B cell (primary cell): ENCODE data around the gene TSSK2. TPM values are rescaled to one million over a fixed set of nuclear protein-coding genes. Genes with fewer than 3 reads are reported as not detected.

Source experiments
- ATAC-seq: fragments of 200-7000 bp; cut with Tn5 transposase; one replicate; pipeline ENCODE4 v1.10.0; 2021; ENCODE audit warnings: low read depth, mild to moderate bottlenecking, moderate number of reproducible peaks, moderate library complexity
- CTCF ChIA-PET: fragments of 350-600 bp; sonication (Branson Sonifier 250); formaldehyde crosslinking; loops from one replicate; lab custom pipeline; 2021; ENCODE audit warnings: antibody characterized with exemption, inconsistent platforms; lab: Charles Lee
- POLR2A ChIA-PET: fragments of 350-600 bp; sonication (Branson Sonifier 250); formaldehyde crosslinking; loops from one replicate; lab custom pipeline; 2021; ENCODE audit warnings: antibody characterized with exemption; lab: Charles Lee
- DNase-seq: peaks from one replicate; pipeline ENCODE4 v3.0.0; 2013
- H2AFZ ChIP-seq: 2 replicates; pipeline ENCODE4 v1.6.1; 2012; ENCODE audit warnings: mild to moderate bottlenecking, low read depth, low read length; ENCODE audit not compliant: insufficient read depth, poor library complexity, severe bottlenecking
- H3K27ac ChIP-seq, 2 donors: 1 replicate in 1 of 2; 2 replicates in 1 of 2; pipeline ENCODE4 v1.5.1; 2012 to 2013; ENCODE audit warnings: low read length in 2 of 2, mild to moderate bottlenecking in 2 of 2, moderate library complexity in 1 of 2
- H3K27me3 ChIP-seq, 4 experiments: fragments of 200-600 bp in 1 of 4; sonication (generic) in 1 of 4; replicated peaks in 1 of 4; 1 replicate in 2 of 4; 2 replicates in 2 of 4; pipeline versions ENCODE4 v1.6.1 to v1.7.0; 2013 to 2016; ENCODE audit warnings: low read length in 3 of 4, mild to moderate bottlenecking in 2 of 4, mixed read lengths in 1 of 4, moderate library complexity in 1 of 4; ENCODE audit not compliant: insufficient read depth in 4 of 4, control insufficient read depth in 3 of 4; ENCODE audit errors: control extremely low read depth in 1 of 4
- H3K36me3 ChIP-seq, 2 experiments: replicated peaks in 1 of 2; 1 replicate in 1 of 2; 2 replicates in 1 of 2; pipeline versions ENCODE4 v1.6.1 to v1.7.1; 2013; ENCODE audit warnings: low read length in 1 of 2; ENCODE audit not compliant: insufficient read depth in 2 of 2, control insufficient read depth in 1 of 2; ENCODE audit errors: control extremely low read depth in 1 of 2, extremely low read depth in 1 of 2
- H3K4me1 ChIP-seq, 2 donors: fragments of 200-600 bp in 1 of 2; sonication (generic) in 1 of 2; 1 replicate in 1 of 2; 2 replicates in 1 of 2; pipeline versions ENCODE4 v1.5.1 to v1.6.1; 2013 to 2017; ENCODE audit warnings: low read length in 2 of 2; ENCODE audit not compliant: control insufficient read depth in 2 of 2, insufficient read depth in 2 of 2
- H3K4me2 ChIP-seq: replicated peaks from 2 replicates; pipeline ENCODE3; 2012; ENCODE audit warnings: mild to moderate bottlenecking, low read depth, low read length; ENCODE audit not compliant: poor library complexity, severe bottlenecking
- H3K4me3 ChIP-seq, 5 experiments: fragments of 200-600 bp in 1 of 5; sonication (generic) in 1 of 5; 1 replicate in 3 of 5; 2 replicates in 2 of 5; pipeline versions ENCODE4 v1.5.1 to v1.7.0; 2011 to 2016; ENCODE audit warnings: low read length in 4 of 5, mild to moderate bottlenecking in 4 of 5, low read depth in 2 of 5, control low read depth in 1 of 5, moderate library complexity in 1 of 5; ENCODE audit not compliant: insufficient read depth in 1 of 5; ENCODE audit errors: control extremely low read depth in 1 of 5, extremely low read depth in 1 of 5
- H3K79me2 ChIP-seq: fragments of 200-600 bp; sonication (generic); one replicate; pipeline ENCODE4 v1.6.0; 2016; ENCODE audit warnings: low read length; ENCODE audit not compliant: control insufficient read depth, insufficient read depth
- H3K9ac ChIP-seq: fragments of 200-600 bp; sonication (generic); 2 replicates; pipeline ENCODE4 v1.6.1; 2017; ENCODE audit warnings: mild to moderate bottlenecking, low read length, moderate library complexity
- H3K9me3 ChIP-seq, 3 donors: one replicate each; pipeline versions ENCODE4 v1.6.1 to v1.7.1; 2013; ENCODE audit warnings: low read length in 2 of 3; ENCODE audit not compliant: control insufficient read depth in 2 of 3, insufficient read depth in 1 of 3; ENCODE audit errors: control extremely low read depth in 1 of 3
- H4K20me1 ChIP-seq: 2 replicates; pipeline ENCODE4 v1.6.0; 2012; ENCODE audit warnings: mild to moderate bottlenecking, low read length; ENCODE audit not compliant: insufficient read depth, control insufficient read depth, poor library complexity, severe bottlenecking
- H3K27ac Mint-ChIP-seq: one replicate; pipeline ENCODE4 v1.8.0; 2021; ENCODE audit warnings: mixed read lengths
- H3K27me3 Mint-ChIP-seq: one replicate; pipeline ENCODE4 v1.8.0; 2021; ENCODE audit warnings: mixed read lengths
- H3K4me1 Mint-ChIP-seq: one replicate; pipeline ENCODE4 v1.8.0; 2021; ENCODE audit warnings: mixed read lengths
- H3K4me3 Mint-ChIP-seq: one replicate; pipeline ENCODE4 v1.8.0; 2021; ENCODE audit warnings: mixed read lengths
- H3K9me3 Mint-ChIP-seq: one replicate; pipeline ENCODE4 v1.8.0; 2022; ENCODE audit warnings: mixed read lengths; ENCODE audit not compliant: insufficient read depth
- CTCF ChIP-seq: fragments of 200-600 bp; IDR thresholded peaks from one replicate; pipeline ENCODE4 v1.8.0; 2022; ENCODE audit warnings: antibody characterized with exemption, mild to moderate bottlenecking
- EZH2 ChIP-seq: IDR thresholded peaks from 2 replicates; pipeline ENCODE4 v1.6.1; 2012; ENCODE audit warnings: borderline replicate concordance, low read depth, mild to moderate bottlenecking, moderate library complexity, low read length; ENCODE audit not compliant: insufficient read depth, poor library complexity, severe bottlenecking
- WGBS: methylation state at CpG from one replicate; pipeline ENCODE4 v1.1.5; 2013; ENCODE audit warnings: missing lambda C conversion rate; ENCODE audit not compliant: insufficient coverage; 5-methylcytosine and 5-hydroxymethylcytosine counted together
- intact Hi-C: fragments of 100-400 bp; cut with micrococcal nuclease; formaldehyde crosslinking; loops from one replicate; pipeline ENCODE4 v1.10.0; 2022
- polyA plus RNA-seq: library from polyadenylated mRNA; depleted of rRNA; stranded (reverse); fragments of >200 nt; gene quantifications from 2 replicates; pipeline ENCODE4 v1.2.3, GENCODE V29; 2012
- total RNA-seq, 2 donors: library from RNA; stranded (reverse); fragments of 120-200 nt in 1 of 2; gene quantifications; 1 replicate in 1 of 2; 2 replicates in 1 of 2; pipeline versions ENCODE4 v1.2.3 to v1.2.4, GENCODE V29; 2013 to 2022

The TSSK2 gene
- total and polyA plus RNA-seq, 2 donors (not counting 1 experiment from before 2014, with no cell fraction given) = 0.15 TPM; not detected in 1

- Mint-ChIP-seq H3K27ac (peak overlapping the region; percentile 85), H3K27me3 (no peaks in the 10 kb centered on the region), H3K9me3 (no peaks in the 10 kb centered on the region), H3K4me3 (peak overlapping the region; percentile 70), H3K4me1 (peaks cover 59% of the 10 kb centered on the region)
- TF ChIP-seq EZH2 (no peak), CTCF (no peak)
- Histone ChIP-seq H2AFZ (peak overlapping the region; percentile 7), H3K36me3 (peaks cover 0 to 8% of the 10 kb centered on the region in 2 experiments), H3K4me1 (peaks cover 25 to 47% of the 10 kb centered on the region in 2 donors), H3K4me2 (peak overlapping the region; percentile 67), H3K4me3 (peak overlapping the region in 3 of 5 experiments; percentile 11 to 52 (median 35)), H3K9ac (peak overlapping the region; percentile 40), H3K9me3 (no peaks in the 10 kb centered on the region), H3K27me3 (no peaks in the 10 kb centered on the region), H3K79me2 (peaks cover 99% of the 10 kb centered on the region), H4K20me1 (peaks cover 68% of the 10 kb centered on the region), H3K27ac (peak overlapping the region; percentile 55 to 65)
- POLR2A ChIA-PET = no interaction called here
- peak; percentile 78 for DNase-seq
- WGBS = 7% methylated on average over 2 of the region's 7 CpGs
- peak; percentile 95 for ATAC-seq
- intact Hi-C loops = loop anchor here (1.0 to 5.0 kb wide), 2 partner anchors 13 to 33 kb away; partner anchors contain the start of genes DGCR2 and ESS2
- CTCF ChIA-PET = interaction anchor here (1.1 to 1.5 kb wide), 3 partner anchors 35 to 369 kb away, joined by 3 read pairs; partner anchors contain the start of gene ESS2
Measured at GRCh38 chr22:19109198-19110063, 21.7 kb upstream of the TSSK2 start.
